HT1080 (cell line): ENCODE data around the gene DHRS12. TPM values are rescaled to one million over a fixed set of nuclear protein-coding genes. Genes with fewer than 3 reads are reported as not detected.

Experiments
- DNase-seq: peaks from one replicate; pipeline ENCODE4 v3.0.0-alpha.2; 2015; ENCODE audit warnings: low read depth
- total RNA-seq: library from RNA; depleted of rRNA; stranded (reverse); fragments of >200 nt; shearing (Covaris generic); gene quantifications from 2 replicates; pipeline ENCODE4 v1.2.3, GENCODE V29; 2014

Gene DHRS12
- total RNA-seq, 1 experiment from 2014 or later: 5.9 TPM

GRCh38 chr13:51783428-51784094 lies 20.4 kb downstream of the DHRS12 start:
- DNase-seq: no peak

DNA sequence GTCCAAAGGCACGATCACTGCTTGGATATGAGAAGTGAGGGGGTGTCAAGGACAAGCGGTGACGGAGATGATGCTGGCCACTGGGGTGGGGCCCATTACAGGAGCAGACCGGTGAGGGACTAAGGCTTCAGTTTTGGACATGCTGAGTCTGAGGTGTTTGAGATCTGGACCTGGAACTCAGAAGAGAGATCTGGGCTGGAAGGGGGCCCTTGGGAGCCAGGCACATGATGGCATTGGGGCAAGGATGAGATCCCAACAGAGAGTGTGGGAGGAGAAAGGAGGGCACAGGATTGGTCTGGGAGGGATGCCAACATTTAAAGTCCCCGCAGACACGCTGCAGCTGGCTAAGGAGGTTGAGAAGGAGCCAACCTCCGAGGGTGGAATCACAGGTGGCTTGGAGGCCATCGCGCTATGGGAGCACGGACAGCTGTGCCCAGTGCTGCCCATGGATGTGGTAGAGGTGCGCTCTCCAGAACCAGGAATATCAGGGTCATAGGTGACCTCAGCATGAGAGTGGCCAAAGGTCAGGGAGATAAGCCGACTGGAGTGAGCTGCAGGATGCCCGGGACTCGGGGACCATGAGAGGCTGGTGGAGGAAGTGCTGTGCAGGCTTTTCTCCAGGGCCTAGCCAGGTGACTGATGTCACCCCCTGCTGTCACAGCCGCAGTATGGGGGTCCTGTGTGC lies 21.8 kb downstream of the DHRS12 start:
- no peak for DNase-seq

DNA sequence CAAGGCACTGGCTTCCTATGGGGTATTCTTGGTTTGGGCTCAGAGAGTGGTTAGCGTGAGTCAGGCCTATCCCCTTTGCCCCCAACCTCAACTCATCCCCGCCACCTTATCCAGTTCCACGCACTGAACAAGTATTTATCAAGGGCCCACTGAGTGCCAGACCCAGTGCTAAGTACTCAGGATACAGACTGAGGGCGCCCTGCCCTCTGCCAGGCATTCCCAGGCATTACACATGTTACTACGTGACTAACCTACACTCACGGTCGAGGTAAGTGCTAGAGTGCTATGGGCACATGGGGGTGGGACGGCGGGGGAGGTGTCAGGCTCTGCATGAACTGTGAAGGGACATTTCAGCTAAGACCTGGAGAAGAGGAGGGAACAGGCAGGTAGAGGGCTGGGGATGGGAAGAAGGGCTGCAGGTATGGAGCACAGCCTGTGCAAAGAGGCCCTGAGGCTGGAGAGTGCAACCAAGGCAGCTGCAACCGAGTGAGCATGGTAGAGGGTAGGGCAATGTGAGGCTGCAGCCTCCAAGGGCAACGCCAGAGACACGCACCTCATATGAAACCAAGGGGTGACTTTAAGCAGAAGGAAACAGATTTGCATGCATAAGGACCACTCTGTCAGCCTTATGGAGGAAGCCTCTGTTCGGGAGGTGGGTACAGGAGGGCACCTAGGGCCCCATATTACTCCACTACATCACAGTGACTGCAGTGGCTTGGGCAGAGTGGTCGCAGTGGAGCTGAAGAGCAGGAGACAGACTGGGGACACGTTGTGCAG lies 22.5 kb downstream of the DHRS12 start:
- peak; percentile 55 for DNase-seq

DNA sequence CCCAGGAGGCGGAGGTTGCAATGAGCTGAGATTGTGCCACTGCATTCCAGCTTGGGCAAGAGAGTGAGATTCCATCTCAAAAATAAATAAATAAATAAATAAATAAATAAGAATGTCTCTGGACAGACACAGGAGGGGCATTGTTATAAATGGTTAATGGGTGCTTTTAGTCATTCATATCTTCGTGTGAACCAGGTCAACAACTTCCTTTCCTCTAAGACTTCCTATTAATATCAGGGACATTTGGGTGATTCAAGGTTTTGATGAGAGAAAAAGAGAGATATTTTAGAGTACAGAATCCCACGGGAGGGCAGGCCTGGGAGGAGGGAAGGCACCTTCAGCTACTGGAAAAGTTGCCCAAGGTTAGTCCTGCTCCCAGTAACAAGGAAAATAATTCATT lies 23.9 kb downstream of the DHRS12 start:
- no peak for DNase-seq

- DNase-seq: no peak
Observed at GRCh38 chr13:51778392-51778791, 25.6 kb downstream of the DHRS12 start.

- DNase-seq: no peak
Observed at GRCh38 chr13:51777921-51778320, 26.0 kb downstream of the DHRS12 start.

GRCh38 chr13:51776179-51776578 lies 27.8 kb downstream of the DHRS12 start:
- no peak for DNase-seq

DNA sequence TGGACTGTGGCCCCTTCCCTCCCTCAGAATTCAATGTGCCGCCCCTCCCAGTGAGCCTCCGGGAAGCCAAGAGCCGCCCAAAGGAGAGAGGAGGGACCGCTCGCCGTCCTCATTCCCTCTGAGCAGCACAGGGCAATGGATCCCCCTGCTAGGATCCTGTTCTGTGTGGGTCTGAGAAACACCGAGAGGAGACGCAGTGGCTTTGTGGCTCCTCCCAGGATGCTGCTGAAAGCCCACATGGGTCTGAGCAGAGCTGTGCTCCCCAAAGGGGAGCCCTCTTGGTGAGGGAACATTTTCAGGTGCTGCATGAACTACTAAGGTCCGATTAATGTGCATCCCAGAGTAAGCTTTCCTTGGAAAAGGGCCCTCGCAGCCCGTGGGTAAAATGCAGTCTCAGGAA lies 30.4 kb downstream of the DHRS12 start:
- no peak for DNase-seq

- no peak for DNase-seq
Observed at GRCh38 chr13:51772781-51773180, 31.2 kb downstream of the DHRS12 start.

GRCh38 chr13:51772105-51772455 lies 31.9 kb downstream of the DHRS12 start:
- no peak for DNase-seq

- no peak for DNase-seq
Observed at GRCh38 chr13:51771418-51772104, 32.4 kb downstream of the DHRS12 start.

DNA sequence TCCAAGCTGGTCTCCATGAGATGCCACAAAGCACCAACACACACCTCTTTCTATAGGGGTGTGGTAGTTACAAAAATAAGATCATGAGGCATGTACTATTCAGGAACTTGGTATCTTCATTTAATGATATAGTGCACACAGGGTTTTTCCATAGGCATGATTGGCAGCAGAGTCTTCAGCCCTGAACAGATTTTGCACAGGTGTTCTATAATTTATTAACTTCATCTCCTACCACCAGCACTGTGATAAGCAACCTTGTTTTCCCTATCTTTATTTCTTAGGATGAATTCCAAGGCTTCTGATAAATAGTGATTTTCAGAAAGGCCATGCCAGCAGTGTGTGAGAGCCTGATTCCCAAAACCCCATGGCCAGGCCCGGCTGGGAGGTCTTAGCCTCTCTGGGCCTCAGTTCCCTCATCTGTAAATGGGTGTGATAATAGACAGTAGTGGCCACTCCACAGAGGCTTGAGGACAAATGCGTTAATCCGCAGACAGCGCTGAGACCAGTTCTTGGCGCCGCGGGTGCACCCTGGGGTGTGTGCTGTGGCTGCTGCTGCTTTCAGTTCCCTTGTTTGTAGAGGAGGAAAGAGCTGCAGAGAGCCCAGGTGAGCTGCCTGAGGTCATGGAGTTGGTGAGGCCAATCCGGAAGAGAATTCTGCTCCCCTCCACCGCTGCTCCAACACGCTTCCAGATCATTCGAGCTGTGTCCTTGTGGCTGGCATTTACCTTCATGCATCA lies 33.1 kb downstream of the DHRS12 start:
- no peak for DNase-seq

DNA sequence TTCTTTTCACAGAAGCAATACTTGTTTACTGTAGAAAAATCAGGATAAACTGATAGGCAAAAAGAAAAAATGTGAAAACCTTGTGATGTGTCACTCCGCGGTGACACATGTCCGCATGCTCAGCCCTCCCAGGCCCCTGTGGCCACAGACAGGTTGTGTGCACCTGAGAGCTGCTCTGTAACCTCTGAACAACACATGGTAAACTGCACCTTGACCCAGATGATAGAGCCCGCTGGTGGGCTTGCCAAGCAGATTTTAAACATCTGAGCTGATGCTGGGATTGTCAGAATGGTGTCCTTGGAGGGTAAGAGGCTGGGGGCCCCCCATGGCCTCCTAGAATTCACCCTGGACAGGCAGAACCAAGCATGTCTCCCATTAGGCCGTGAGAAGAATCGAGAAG lies 33.8 kb downstream of the DHRS12 start:
- no peak for DNase-seq

DNA sequence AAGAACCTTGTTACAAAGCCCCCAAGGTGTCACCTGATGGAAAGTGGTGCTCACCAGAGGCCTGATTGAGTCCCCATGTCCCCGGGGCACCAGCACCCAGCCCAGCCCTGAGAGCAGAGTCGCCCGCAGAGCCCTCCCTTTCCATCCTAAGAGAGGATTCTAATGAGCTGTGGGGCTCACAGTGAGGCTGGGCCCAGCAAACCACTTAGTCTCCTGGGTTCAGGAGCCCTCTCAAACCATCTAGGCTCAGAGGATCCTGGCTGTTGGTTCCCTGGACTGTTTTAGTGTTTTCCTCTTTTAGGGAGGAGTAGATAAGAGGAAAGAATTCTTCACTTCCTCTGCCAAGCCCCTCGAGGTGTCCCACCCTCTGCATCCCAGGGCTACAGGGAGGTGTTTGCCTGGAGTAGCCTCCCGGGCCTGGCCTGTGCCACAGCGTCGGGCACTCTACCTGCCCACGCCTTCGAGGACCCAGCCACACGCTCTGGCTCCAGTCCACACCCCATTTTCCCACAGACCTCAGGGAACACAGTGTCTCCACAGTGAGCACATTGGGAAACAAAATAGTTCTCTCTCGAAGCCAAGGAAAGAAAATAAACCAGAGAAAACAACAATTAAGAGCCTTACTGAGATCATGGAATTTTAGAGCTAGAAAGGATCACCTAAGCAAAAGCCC lies 34.4 kb downstream of the DHRS12 start:
- DNase-seq: no peak

DNA sequence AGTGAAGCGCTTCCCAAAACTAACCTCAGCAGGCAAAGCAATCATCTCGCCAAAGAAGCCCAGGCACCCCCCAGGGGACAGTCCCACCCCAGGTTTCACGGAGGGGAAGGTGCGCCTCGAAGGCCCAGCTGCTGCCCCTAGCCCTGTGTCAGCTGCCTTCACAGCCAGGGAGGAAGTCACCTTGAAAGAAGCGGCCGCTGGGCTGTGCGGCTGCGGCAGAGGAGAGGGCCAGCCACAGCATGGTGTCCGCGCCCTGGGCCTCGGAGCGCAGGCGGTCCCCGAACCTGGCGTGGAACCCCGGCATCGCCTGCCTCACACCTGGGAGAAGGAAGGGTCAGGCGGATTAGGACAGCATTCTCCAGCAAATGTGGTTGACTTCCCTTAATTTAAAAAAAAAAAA lies 35.0 kb downstream of the DHRS12 start:
- DNase-seq: no peak

DNA sequence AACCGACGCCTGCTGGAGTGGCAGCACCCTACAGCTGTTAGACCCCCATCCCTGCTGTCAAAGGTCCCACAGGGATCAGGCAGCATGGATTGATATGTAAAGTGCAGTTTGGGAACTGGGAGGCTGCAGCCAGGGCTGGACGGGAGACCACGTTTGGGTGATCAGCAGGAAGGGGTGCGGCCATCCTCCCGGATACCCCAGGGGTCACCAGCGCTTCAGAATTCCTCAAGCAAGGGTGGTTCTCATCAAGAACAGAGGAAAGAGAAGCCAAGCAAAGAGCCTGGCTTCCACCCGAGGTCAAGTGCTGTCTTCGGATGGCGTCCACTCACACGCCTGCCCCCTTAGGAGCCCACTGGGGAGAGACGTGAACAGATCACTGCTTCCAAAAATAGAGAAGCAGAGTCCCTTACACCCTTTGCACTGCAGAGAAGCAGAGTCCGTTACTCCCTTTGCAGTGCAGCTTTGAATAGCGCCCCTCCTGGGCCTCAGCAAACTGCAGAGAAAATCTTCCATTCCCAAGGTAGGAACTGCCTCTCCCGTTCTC lies 35.5 kb downstream of the DHRS12 start:
- DNase-seq: no peak

GRCh38 chr13:51767100-51767499 lies 36.9 kb downstream of the DHRS12 start:
- no peak for DNase-seq

DNA sequence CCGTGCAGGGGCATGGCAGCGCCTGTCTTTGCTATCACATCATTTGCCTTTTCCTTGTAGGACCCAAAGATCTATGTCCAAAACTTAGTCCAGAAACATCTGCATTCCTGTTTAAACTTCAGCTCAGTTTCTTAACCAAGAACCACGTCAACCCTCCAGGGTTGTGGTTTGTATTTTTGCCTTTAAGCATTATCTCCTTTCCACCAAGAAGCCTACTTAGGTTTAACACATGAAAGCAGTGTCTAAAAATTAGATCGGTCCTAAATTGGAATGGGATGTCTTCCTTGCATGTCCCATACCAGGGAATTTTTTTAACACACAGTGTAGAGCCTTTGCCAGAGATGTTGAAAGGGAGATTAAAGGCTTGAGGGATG lies 38.8 kb downstream of the DHRS12 start:
- DNase-seq: no peak

GRCh38 chr13:51764184-51765141 lies 39.5 kb downstream of the DHRS12 start:
- DNase-seq: peak; percentile 85
